Mucosa of gallbladder (tissue), 1 donor: ENCODE measurements around the gene RIPOR2. TPM values are rescaled to one million over a fixed set of nuclear protein-coding genes. Genes with fewer than 3 reads are reported as not detected.
"Not testable (repeated sequence)": the region's sequence is repeated elsewhere in the genome, so short reads cannot be mapped to it uniquely, and the experiment has no call there.

ENCODE experiments used
- DNase-seq: peaks from one replicate; pipeline ENCODE4 v3.0.0-alpha.2; 2020; ENCODE audit warnings: low spot score
- total RNA-seq: library from RNA; stranded (reverse); gene quantifications from one replicate; pipeline ENCODE4 v1.2.1, GENCODE V29; 2021
- donor health status: DM: no; HTN: no; CAD: no.

The RIPOR2 gene
- total RNA-seq, 1 donor from 2014 or later = 3.2 TPM

- DNase-seq = not testable (repeated sequence)
These were observed 170.6 kb downstream of the RIPOR2 start for GRCh38 chr6:24764833-24765828.

GRCh38 chr6:24763578-24763977 is 172.2 kb downstream of the RIPOR2 start:
- DNase-seq = no peak

GRCh38 chr6:24761851-24762250 is 173.9 kb downstream of the RIPOR2 start:
- DNase-seq = no peak

GRCh38 chr6:24761193-24761835 is 174.4 kb downstream of the RIPOR2 start:
- DNase-seq = no peak

- DNase-seq = no peak
These were observed 175.6 kb downstream of the RIPOR2 start for GRCh38 chr6:24760210-24760609.

- no peak for DNase-seq
These were observed 176.0 kb downstream of the RIPOR2 start for GRCh38 chr6:24759718-24760117.

- no peak for DNase-seq
These were observed 178.1 kb downstream of the RIPOR2 start for GRCh38 chr6:24757611-24758010.

GRCh38 chr6:24755279-24755678 is 180.5 kb downstream of the RIPOR2 start:
- no peak for DNase-seq

GRCh38 chr6:24754378-24754777 is 181.4 kb downstream of the RIPOR2 start:
- not testable (repeated sequence) for DNase-seq

Other genes starting within 250 kb of the RIPOR2 start
- gene C6orf62, start 216.8 kb downstream of the RIPOR2 start, total RNA-seq = 113 TPM
- 10.8 TPM for gene GMNN, start 161.0 kb downstream of the RIPOR2 start, total RNA-seq
- not detected for gene ARMH2, start 137.0 kb downstream of the RIPOR2 start, total RNA-seq